Stimulated activated CD8-positive, alpha-beta memory T cell treated with anti-CD3 and anti-CD28 coated beads, Interleukin-15, amount 100 ng/mL, for 48 hours (primary cell): ENCODE measurements around the gene TRAF4.
A peak's percentile ranks its signal among the peaks of the same experiment; 100 is the strongest.
"Not testable (repeated sequence)": the region's sequence is repeated elsewhere in the genome, so short reads cannot be mapped to it uniquely, and the experiment has no call there.

Experiments
- DNase-seq, 2 donors: peaks; one replicate each; pipeline ENCODE4 v3.0.0-alpha.2; 2020; ENCODE audit warnings: low read depth in 2 of 2

TRAF4 gene

DNA sequence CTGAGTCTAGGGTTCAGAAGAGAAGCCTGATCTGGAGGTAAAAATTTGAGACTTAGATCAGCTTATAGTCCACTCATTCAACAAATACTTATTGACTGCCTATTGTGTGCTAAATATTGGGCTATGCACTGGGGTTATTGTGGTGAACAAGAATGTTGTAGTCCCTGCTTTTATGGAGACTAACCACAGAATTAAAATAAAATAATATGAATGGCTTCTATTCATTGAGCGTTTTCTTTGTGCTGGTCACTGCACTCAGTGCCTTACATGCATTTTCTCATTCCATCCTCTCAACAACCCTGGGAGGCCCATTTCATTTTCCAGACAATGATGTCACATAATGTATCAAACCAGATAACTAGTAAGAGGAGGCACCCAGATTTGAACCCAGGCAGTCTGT lies 10.5 kb upstream of the TRAF4 start:
- DNase-seq: no peak

DNA sequence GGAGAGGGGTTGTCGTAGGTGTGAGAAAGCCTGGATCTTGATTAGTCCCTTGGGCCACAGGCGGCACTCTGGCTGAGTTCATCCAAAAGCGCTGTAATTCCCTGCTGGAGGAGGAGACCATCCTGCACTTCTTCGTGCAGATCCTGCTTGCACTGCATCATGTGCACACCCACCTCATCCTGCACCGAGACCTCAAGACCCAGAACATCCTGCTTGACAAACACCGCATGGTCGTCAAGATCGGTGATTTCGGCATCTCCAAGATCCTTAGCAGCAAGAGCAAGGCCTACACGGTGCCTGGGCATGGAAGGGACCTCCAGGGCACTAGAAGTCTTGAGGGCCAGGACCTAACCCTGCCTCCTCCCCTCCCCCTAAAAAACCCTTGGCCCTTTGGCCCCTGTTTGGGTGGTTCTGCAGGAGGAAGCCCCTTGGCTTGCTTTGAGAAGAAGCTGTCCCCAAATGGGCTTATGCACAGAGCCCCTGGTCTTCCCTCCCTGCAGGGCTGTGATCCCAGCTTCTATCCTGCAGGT lies 9.0 kb upstream of the TRAF4 start:
- DNase-seq: no peak

GRCh38 chr17:28735242-28735722 lies 8.5 kb upstream of the TRAF4 start:
- no peak for DNase-seq

GRCh38 chr17:28735913-28736769 lies 7.7 kb upstream of the TRAF4 start:
- not testable (repeated sequence) for DNase-seq

DNA sequence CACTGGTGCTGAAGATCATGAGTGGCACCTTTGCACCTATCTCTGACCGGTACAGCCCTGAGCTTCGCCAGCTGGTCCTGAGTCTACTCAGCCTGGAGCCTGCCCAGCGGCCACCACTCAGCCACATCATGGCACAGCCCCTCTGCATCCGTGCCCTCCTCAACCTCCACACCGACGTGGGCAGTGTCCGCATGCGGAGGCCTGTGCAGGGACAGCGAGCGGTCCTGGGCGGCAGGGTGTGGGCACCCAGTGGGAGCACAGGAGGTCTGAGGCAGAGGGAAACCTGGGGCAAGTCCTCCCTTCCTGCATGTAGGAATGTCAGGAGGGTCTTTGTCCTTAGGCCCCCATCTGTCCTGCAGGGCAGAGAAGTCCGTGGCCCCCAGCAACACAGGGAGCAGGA lies 6.5 kb upstream of the TRAF4 start:
- no peak for DNase-seq

GRCh38 chr17:28737770-28738679 lies 5.8 kb upstream of the TRAF4 start:
- no peak for DNase-seq

- DNase-seq: peak in 1 of 2 donors; percentile 59
Measured at GRCh38 chr17:28738680-28739384, 5.0 kb upstream of the TRAF4 start.

- DNase-seq: no peak
Measured at GRCh38 chr17:28740406-28741357, 3.1 kb upstream of the TRAF4 start.

- DNase-seq: no peak
Measured at GRCh38 chr17:28741358-28742349, 2.2 kb upstream of the TRAF4 start.

GRCh38 chr17:28744104-28744971 lies 527 bp downstream of the TRAF4 start:
- peak; percentile 52 to 60 for DNase-seq

GRCh38 chr17:28744972-28745785 lies 1.4 kb downstream of the TRAF4 start:
- DNase-seq: peak in 1 of 2 donors; percentile 28

DNA sequence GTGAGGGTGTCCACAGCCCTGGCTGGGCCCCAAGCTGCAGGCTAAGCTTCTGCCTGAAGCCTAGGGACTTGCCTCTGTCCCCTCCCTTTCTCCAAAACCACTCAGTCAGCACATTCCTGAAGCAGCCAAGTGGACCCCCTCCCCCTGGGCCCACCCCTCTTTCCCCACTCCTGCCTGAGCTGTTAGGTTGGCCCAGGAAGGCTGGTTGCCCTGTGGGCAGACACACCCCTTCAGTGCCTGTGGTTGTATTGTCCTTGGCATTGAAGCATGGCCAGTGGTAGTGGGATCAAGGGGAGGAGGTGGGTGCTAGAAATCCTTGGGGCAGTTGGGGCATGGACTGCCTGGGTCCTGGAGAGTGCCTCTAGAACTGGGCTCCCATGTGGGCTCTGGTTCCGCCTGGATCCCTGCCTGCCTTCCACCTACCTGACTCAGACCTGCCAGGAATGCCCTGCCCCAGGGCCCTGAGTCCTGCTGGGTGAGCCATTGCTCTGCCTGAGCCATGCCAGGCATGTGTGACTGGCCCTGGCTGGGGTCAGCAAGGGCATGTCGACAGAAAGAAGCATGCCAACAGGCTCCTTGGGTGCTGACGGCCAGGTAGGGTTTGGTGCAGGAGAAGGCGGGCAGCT lies 2.1 kb downstream of the TRAF4 start:
- no peak for DNase-seq

GRCh38 chr17:28746611-28747050 lies 2.8 kb downstream of the TRAF4 start:
- DNase-seq: no peak

GRCh38 chr17:28747051-28747691 lies 3.4 kb downstream of the TRAF4 start:
- no peak for DNase-seq

DNA sequence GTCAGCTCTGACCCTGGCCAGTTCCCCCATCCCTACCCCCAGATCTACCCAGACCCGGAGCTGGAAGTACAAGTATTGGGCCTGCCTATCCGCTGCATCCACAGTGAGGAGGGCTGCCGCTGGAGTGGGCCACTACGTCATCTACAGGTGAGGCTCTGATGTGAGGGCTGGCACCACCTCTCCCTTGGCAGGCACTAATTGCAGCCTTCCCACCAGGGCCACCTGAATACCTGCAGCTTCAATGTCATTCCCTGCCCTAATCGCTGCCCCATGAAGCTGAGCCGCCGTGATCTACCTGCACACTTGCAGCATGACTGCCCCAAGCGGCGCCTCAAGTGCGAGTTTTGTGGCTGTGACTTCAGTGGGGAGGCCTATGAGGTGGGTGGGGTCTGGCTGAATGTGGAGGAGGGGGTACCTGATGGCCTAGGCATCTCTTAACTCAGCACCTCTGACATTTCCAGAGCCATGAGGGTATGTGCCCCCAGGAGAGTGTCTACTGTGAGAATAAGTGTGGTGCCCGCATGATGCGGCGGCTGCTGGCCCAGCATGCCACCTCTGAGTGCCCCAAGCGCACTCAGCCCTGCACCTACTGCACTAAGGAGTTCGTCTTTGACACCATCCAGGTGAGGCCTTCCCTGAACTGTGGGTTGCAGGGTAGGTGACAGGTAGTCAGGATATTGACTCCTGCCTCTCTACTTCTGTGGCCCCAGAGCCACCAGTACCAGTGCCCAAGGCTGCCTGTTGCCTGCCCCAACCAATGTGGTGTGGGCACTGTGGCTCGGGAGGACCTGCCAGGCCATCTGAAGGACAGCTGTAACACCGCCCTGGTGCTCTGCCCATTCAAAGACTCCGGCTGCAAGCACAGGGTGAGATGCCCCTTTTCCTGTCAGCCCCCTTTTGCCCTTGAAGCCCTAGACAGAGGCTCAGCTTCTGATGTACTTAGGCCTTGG lies 4.3 kb downstream of the TRAF4 start:
- DNase-seq: no peak
